Inflammatory macrophage treated with lipopolysaccharide for 1 hour (primary cell): ENCODE data around the gene FAM53B.

ENCODE experiments used
- DNase-seq, 2 donors: peaks; one replicate each; pipeline ENCODE4 v3.0.0-alpha.2; 2020 to 2022

The FAM53B gene

GRCh38 chr10:124677749-124678556 is 66.2 kb downstream of the FAM53B start:
- DNase-seq: no peak

DNA sequence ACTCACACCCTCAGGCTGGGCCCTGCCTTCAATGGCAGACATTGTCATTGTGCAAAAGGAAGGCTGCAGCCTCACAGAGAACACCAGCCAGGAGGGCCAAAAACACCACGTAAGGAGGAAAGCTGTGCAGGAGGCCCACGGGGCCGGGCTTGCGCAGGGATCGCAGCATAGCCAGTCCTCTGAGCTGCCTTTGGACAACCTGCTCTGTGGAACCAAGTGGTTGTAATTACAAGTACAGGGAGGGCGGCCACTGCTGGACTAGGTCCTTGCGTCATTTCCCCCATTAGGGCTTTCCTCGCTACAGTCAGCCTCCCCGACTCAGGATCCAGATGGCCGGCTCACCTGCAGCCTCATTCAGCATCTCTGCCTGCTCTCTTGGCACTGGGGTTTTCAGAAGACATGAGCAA is 66.9 kb downstream of the FAM53B start:
- DNase-seq: no peak

DNA sequence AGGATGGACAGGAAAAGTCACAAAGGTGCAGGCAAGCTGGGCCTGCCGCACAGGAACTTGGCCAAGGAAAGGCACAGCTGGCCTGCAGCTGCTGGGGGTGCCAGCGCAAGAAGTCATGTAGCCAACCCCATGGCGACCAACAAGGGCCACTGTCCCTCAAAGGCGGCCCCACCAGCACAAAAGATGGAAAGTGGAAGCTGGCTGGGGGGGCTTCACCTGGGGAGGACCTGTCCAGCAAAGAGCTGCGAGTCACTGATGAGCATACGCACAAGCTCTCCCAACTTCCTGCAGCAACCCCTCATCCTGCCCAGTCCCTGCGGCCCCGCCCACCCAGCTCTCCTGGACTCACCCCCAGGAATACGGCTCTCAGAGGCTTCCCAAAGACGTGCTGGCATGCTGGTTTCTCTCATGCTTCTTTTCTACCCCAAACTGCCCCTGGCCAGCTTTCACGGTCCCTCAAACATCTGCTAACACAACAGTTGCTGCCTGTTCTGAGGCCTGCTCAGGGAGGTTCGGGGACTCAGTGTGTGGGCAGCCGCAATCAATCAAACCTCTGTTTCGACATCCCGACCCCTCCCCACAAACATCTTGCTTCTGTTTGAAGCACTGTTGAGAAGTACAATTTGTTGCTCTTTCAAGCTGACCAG is 67.6 kb downstream of the FAM53B start:
- DNase-seq: no peak

- no peak for DNase-seq
Observed at GRCh38 chr10:124675824-124676223, 68.4 kb downstream of the FAM53B start.

- DNase-seq: no peak
Observed at GRCh38 chr10:124675261-124675660, 68.9 kb downstream of the FAM53B start.

GRCh38 chr10:124674768-124675222 is 69.4 kb downstream of the FAM53B start:
- DNase-seq: no peak

DNA sequence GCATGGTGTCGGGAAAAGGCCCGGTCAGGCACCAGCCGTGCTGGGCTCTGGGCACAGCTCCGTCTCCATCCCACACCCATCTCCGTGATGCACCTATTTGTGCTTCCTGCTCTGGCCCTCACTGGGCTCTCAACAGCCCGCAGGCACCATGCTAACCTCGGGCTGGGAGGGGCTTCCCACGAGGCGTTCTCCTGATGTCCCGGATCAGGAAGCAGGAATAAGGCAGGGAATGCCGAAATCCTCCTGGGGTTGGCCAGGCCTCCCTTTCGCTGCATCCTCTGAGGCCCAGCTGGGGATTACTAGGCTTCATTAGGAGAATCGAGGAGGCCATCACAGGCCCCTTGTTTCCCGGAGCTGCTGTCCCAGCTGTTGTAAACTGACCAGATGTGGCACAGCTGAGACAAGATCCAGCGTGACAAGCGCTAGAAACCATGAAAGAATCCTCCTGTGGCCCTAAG is 72.0 kb downstream of the FAM53B start:
- DNase-seq: no peak

DNA sequence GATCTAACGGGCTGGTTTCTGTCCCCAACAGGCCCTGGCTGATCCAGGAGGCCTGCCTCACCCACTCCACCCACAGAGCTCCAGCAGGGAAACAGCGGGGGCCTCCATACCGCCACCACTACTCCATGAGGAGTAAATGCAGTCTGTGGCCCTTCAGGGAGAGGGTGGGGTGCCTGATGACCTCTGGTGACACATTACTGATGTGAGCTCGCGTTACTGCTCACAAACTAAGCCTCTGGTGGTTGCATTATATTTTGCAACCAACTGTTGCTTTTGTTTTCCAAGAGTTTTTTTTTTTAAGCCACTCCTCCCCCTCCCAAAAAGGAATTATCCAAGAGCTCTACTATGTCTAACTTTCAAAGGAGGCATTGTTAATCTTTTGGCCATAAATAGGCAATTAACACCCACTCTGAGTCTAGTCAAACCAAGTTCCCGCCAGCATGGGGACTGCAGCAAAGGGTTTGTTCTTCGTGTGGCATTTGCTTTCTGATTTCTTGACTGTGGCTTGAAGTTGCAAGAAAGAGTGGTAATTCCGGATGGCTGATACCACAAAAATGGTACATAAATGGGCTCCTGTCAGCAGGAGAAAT is 72.6 kb downstream of the FAM53B start:
- peak; percentile 67 to 73 for DNase-seq

DNA sequence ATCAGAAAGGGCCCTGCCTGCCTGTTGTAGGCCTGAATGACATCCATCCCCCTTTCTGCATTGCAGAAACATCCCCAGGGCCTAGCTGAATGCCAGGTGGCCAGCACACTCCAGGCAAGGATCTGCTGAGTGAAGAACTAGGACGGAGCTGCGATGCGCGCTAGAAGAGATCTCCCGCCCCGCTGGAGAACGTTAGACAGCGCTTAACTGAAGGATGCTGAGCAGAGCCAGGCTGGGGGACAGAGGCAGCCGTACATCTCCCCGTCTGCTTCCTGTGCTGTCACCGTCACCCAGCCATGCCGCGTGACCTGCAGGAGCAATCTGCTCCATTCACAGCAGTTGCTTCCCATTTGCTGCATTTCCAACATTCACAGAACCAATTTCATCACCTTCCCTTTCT is 73.3 kb downstream of the FAM53B start:
- peak; percentile 51 to 68 for DNase-seq

DNA sequence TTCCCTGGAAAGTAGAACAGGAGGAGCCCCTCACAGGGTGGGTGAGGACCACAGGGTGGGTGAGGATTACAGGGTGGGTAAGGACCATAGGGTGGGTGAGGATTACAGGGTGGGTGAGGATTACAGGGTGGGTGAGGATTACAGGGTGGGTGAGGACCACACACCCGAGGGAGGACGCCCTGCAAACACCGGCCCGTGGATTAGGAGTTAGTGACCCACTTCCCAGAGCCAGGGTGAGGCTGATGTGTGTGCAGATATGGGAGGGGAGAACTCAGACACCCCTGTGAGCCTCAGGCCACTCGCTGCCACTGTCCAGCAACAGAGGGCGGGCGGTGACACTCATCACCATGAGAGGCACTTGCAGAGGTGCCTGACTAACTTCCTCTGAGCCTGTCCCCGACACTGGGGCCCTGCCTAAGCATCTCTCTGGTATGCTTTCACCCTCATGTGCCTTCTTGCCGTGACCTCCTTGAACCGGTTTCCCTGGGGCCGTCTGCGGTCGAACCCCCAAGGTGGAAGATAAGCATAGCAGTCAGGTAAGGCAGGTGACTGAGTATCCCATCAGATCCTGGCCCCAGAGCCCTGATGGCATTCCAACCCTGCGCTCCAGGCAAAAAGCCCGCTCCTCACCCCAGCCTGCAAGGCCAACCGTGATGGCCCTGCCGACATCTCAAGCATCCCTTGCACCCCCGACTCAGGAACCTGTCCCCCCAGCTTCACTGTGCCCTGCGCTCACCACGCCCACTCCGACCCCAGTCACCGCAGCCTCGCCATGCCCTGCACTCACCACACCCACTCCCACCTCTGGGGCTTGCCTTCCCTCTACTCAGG is 74.1 kb downstream of the FAM53B start:
- DNase-seq: peak in 1 of 2 donors; percentile 31

GRCh38 chr10:124669141-124669823 is 74.9 kb downstream of the FAM53B start:
- DNase-seq: no peak

- no peak for DNase-seq
Observed at GRCh38 chr10:124668517-124669051, 75.6 kb downstream of the FAM53B start.

- DNase-seq: no peak
Observed at GRCh38 chr10:124667425-124668345, 76.5 kb downstream of the FAM53B start.

GRCh38 chr10:124666494-124666893 is 77.7 kb downstream of the FAM53B start:
- DNase-seq: no peak

DNA sequence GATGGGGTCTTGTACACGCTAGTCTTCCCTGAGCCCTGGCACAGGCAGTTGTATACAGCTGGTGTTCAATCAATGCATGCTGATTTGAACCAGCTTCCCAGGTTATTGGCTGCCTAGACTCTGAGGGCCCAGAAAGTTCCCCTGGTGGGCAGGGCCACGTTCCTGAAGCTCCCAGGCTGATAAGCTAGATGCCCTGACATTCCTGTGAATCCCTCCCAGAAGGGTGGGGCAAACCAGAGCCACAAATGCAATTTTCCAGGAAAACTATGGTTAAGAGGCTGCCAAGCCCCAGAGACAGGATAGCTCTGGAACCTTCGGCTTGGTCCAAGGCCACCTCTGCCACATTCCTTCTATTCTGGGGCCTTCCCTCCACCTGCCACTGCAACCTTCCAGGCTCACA is 78.2 kb downstream of the FAM53B start:
- DNase-seq: no peak

- DNase-seq: no peak
Observed at GRCh38 chr10:124665558-124665957, 78.6 kb downstream of the FAM53B start.

DNA sequence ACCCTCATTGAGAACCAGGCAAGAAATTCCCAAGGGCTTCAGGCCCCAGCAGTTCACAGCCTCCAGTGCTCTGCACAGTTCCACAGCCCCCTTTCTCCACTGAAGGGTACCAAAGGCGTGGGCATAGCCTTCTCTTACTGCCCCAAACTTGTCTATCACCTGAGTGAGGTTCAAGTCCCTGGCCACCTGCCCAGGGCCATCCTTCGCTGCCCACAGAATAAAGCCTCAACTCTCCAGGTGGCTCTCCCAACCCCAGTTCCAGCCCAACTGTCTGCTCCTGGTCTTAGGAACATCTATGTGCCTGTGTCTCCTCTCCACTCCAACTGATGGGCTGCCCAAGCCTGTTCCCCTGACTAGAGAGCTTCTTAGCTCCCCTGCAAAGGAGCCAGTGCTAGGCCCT is 79.1 kb downstream of the FAM53B start:
- no peak for DNase-seq

- DNase-seq: no peak
Observed at GRCh38 chr10:124663766-124664360, 80.3 kb downstream of the FAM53B start.

- DNase-seq: no peak
Observed at GRCh38 chr10:124663228-124663627, 81.0 kb downstream of the FAM53B start.

GRCh38 chr10:124661660-124662180 is 82.5 kb downstream of the FAM53B start:
- DNase-seq: no peak
